IMR-90 (cell line): ENCODE measurements around the gene RIC3. TPM values are rescaled to one million over a fixed set of nuclear protein-coding genes. Genes with fewer than 3 reads are reported as not detected.

Experiments
- ATAC-seq: fragments of 200-7000 bp; cut with Tn5 transposase; 2 replicates; pipeline ENCODE4 v1.9.1; 2020; ENCODE audit warnings: low read depth, mild to moderate bottlenecking, moderate library complexity
- BruUV-seq: library from RNA; stranded (reverse); fragments of 400-500 nt; replicated peaks from 2 replicates; lab custom pipeline; 2021; lab: Mats Ljungman, UMichigan
- CTCF ChIA-PET: fragments of 300-600 bp; formaldehyde crosslinking; extraction: SDS; loops from one replicate; lab custom pipeline; 2021; ENCODE audit warnings: antibody characterized with exemption; lab: Yijun Ruan, JAX
- POLR2A ChIA-PET: fragments of 300-600 bp; sonication (Branson Sonifier 250); formaldehyde crosslinking; loops from one replicate; lab custom pipeline; 2022; ENCODE audit warnings: antibody characterized with exemption; ENCODE audit not compliant: unreplicated experiment; lab: Charles Lee
- DNase-seq: peaks from one replicate; pipeline ENCODE4 v3.0.0; 2013
- H2AFZ ChIP-seq: replicated peaks from 2 replicates; pipeline ENCODE3; 2013; ENCODE audit warnings: low read length, mild to moderate bottlenecking; ENCODE audit not compliant: poor library complexity
- H2AK5ac ChIP-seq: 2 replicates; pipeline ENCODE4 v1.6.1; 2013; ENCODE audit warnings: low read depth, low read length, inconsistent platforms
- H2AK9ac ChIP-seq: replicated peaks from 2 replicates; pipeline ENCODE3; 2013; ENCODE audit warnings: mild to moderate bottlenecking, low read depth, low read length, moderate library complexity; ENCODE audit not compliant: poor library complexity
- H2BK120ac ChIP-seq: 2 replicates; pipeline ENCODE4 v1.6.1; 2013; ENCODE audit warnings: low read depth, low read length, inconsistent platforms
- H2BK15ac ChIP-seq: 3 replicates; pipeline ENCODE4 v1.6.1; 2013; ENCODE audit warnings: low read depth, low read length, inconsistent platforms
- H2BK20ac ChIP-seq: 2 replicates; pipeline ENCODE4 v1.6.1; 2013; ENCODE audit warnings: low read depth, mild to moderate bottlenecking, inconsistent platforms, low read length, moderate library complexity
- H2BK5ac ChIP-seq: 2 replicates; pipeline ENCODE4 v1.6.1; 2013; ENCODE audit warnings: mild to moderate bottlenecking, low read depth, low read length, inconsistent platforms; ENCODE audit not compliant: poor library complexity, severe bottlenecking
- H3K14ac ChIP-seq: replicated peaks from 2 replicates; pipeline ENCODE4 v1.6.1; 2013; ENCODE audit warnings: low read depth, low read length, inconsistent platforms
- H3K18ac ChIP-seq: 2 replicates; pipeline ENCODE4 v1.6.1; 2013; ENCODE audit warnings: low read depth, low read length, control low read depth
- H3K23ac ChIP-seq: 2 replicates; pipeline ENCODE4 v1.6.1; 2013; ENCODE audit warnings: low read depth, low read length, inconsistent platforms
- H3K27ac ChIP-seq: 2 replicates; pipeline ENCODE4 v1.5.1; 2013; ENCODE audit warnings: mild to moderate bottlenecking, control low read depth, low read length; ENCODE audit not compliant: insufficient read depth
- H3K27me3 ChIP-seq: 2 replicates; pipeline ENCODE4 v1.6.1; 2013; ENCODE audit warnings: low read length; ENCODE audit not compliant: control insufficient read depth, insufficient read depth
- H3K36me3 ChIP-seq: 2 replicates; pipeline ENCODE4 v1.6.1; 2013; ENCODE audit warnings: low read length, mixed read lengths; ENCODE audit not compliant: control insufficient read depth, insufficient read depth
- H3K4ac ChIP-seq: 2 replicates; pipeline ENCODE4 v1.6.1; 2013; ENCODE audit warnings: low read depth, low read length, inconsistent platforms
- H3K4me1 ChIP-seq: 2 replicates; pipeline ENCODE4 v1.6.1; 2013; ENCODE audit warnings: low read length, mixed read lengths; ENCODE audit not compliant: control insufficient read depth, insufficient read depth
- H3K4me2 ChIP-seq: 2 replicates; pipeline ENCODE4 v1.6.1; 2013; ENCODE audit warnings: low read depth, mild to moderate bottlenecking, control low read depth, low read length, moderate library complexity
- H3K4me3 ChIP-seq: 2 replicates; pipeline ENCODE4 v1.5.1; 2013; ENCODE audit warnings: low read depth, mild to moderate bottlenecking, control low read depth, low read length, moderate library complexity; ENCODE audit not compliant: insufficient read depth
- H3K56ac ChIP-seq: 2 replicates; pipeline ENCODE4 v1.6.1; 2013; ENCODE audit warnings: low read length, inconsistent platforms; ENCODE audit not compliant: insufficient read depth; ENCODE audit errors: extremely low read depth
- H3K79me1 ChIP-seq, 2 experiments: 2 replicates each; pipeline ENCODE4 v1.6.1; 2013; ENCODE audit warnings: low read length in 2 of 2, inconsistent platforms in 1 of 2, low read depth in 1 of 2
- H3K9ac ChIP-seq: 2 replicates; pipeline ENCODE4 v1.6.1; 2013; ENCODE audit warnings: low read depth, low read length, control low read depth
- H3K9me1 ChIP-seq: 2 replicates; pipeline ENCODE4 v1.6.1; 2013; ENCODE audit warnings: low read length, inconsistent platforms; ENCODE audit not compliant: insufficient read depth
- H3K9me3 ChIP-seq: 2 replicates; pipeline ENCODE4 v1.6.1; 2013; ENCODE audit warnings: low read length; ENCODE audit not compliant: control insufficient read depth, insufficient read depth
- H4K20me1 ChIP-seq: 2 replicates; pipeline ENCODE4 v1.6.1; 2013; ENCODE audit warnings: low read length, inconsistent platforms; ENCODE audit not compliant: insufficient read depth
- H4K5ac ChIP-seq: 2 replicates; pipeline ENCODE4 v1.6.1; 2013; ENCODE audit warnings: mild to moderate bottlenecking, low read depth, low read length, control low read depth
- H4K8ac ChIP-seq, 2 experiments: 2 replicates each; pipeline ENCODE4 v1.6.1; 2013; ENCODE audit warnings: low read depth in 2 of 2, low read length in 2 of 2, control low read depth in 1 of 2, inconsistent platforms in 1 of 2
- H4K91ac ChIP-seq: 2 replicates; pipeline ENCODE4 v1.6.1; 2013; ENCODE audit warnings: low read depth, low read length, inconsistent platforms; ENCODE audit not compliant: insufficient read depth
- BHLHE40 ChIP-seq: fragments of 150-350 bp; IDR thresholded peaks from 2 replicates; pipeline ENCODE4 v1.6.1; 2016; ENCODE audit warnings: mild to moderate bottlenecking, low read depth, low read length
- CEBPB ChIP-seq: IDR thresholded peaks from 2 replicates; pipeline ENCODE4 v1.6.1; 2012; ENCODE audit warnings: low read depth, low read length, improper control_type of control experiment
- CHD1 ChIP-seq: IDR thresholded peaks from 2 replicates; pipeline ENCODE4 v1.6.1; 2012; ENCODE audit warnings: low read depth, low read length, improper control_type of control experiment
- CTCF ChIP-seq: conservative IDR thresholded peaks from 2 replicates; pipeline ENCODE4 v1.5.1; 2012; ENCODE audit warnings: mild to moderate bottlenecking, low read depth, low read length, improper control_type of control experiment
- ELK1 ChIP-seq: fragments of 150-350 bp; IDR thresholded peaks from 2 replicates; pipeline ENCODE4 v1.6.1; 2016; ENCODE audit warnings: low read depth, mild to moderate bottlenecking, low read length, moderate library complexity, borderline replicate concordance
- FOS ChIP-seq: fragments of 150-350 bp; IDR thresholded peaks from 2 replicates; pipeline ENCODE4 v1.6.1; 2016; ENCODE audit warnings: low read depth, low read length
- MAFK ChIP-seq: IDR thresholded peaks from 2 replicates; pipeline ENCODE4 v1.6.1; 2012; ENCODE audit warnings: low read depth, low read length, improper control_type of control experiment
- MAZ ChIP-seq: IDR thresholded peaks from 2 replicates; pipeline ENCODE4 v1.6.1; 2012; ENCODE audit warnings: low read depth, mild to moderate bottlenecking, low read length, improper control_type of control experiment, moderate library complexity, borderline replicate concordance
- NFE2L2 ChIP-seq: fragments of 150-350 bp; IDR thresholded peaks from 2 replicates; pipeline ENCODE4 v1.6.1; 2016; ENCODE audit warnings: low read depth, mild to moderate bottlenecking, low read length
- POLR2A ChIP-seq: IDR thresholded peaks from 2 replicates; pipeline ENCODE4 v1.6.1; 2012; ENCODE audit warnings: mild to moderate bottlenecking, low read depth, low read length
- RCOR1 ChIP-seq: IDR thresholded peaks from 2 replicates; pipeline ENCODE4 v1.6.1; 2012; ENCODE audit warnings: mild to moderate bottlenecking, low read length, improper control_type of control experiment; ENCODE audit not compliant: insufficient replicate concordance
- RFX5 ChIP-seq: IDR thresholded peaks from 2 replicates; pipeline ENCODE4 v1.8.0; 2012; ENCODE audit warnings: low read depth, mild to moderate bottlenecking, low read length, moderate library complexity
- SMC3 ChIP-seq: fragments of 150-350 bp; IDR thresholded peaks from 2 replicates; pipeline ENCODE4 v1.6.1; 2016; ENCODE audit warnings: low read depth, mild to moderate bottlenecking, antibody characterized with exemption, low read length, moderate library complexity
- USF2 ChIP-seq: fragments of 150-350 bp; IDR thresholded peaks from 2 replicates; pipeline ENCODE4 v1.6.1; 2017; ENCODE audit warnings: mild to moderate bottlenecking, antibody characterized with exemption, low read length, low read depth
- WGBS, 2 experiments: methylation state at CpG; one replicate each; pipeline versions ENCODE4 v1.1.5 to v1.1.7; 2013; ENCODE audit warnings: missing lambda C conversion rate in 2 of 2; ENCODE audit not compliant: insufficient read length in 1 of 2; ENCODE audit errors: extremely low coverage in 2 of 2; 5-methylcytosine and 5-hydroxymethylcytosine counted together
- dilution Hi-C: fragments of 300-500 bp; cut with HindIII; formaldehyde crosslinking; loops from one replicate; pipeline ENCODE4 v1.14.3; 2018; ENCODE audit warnings: low sequenced_read_pairs; ENCODE audit not compliant: unreplicated experiment
- in situ Hi-C: fragments of 300-500 bp; cut with MboI; formaldehyde crosslinking; loops from 3 replicates; pipeline ENCODE4 v1.14.3; 2019; ENCODE audit warnings: low sequenced_read_pairs, inconsistent platforms, mixed read lengths
- intact Hi-C: fragments of 100-400 bp; cut with micrococcal nuclease; formaldehyde crosslinking; loops from 2 replicates; pipeline ENCODE4 v1.10.0; 2022
- polyA plus RNA-seq, 3 experiments: library from polyadenylated mRNA; depleted of rRNA; stranded (reverse); fragments of >200 nt; gene quantifications; 2 replicates each; pipeline ENCODE4 v1.2.3, GENCODE V29; 2012; ENCODE audit warnings: low replicate concordance in 1 of 3
- total RNA-seq: library from RNA; depleted of rRNA; stranded (reverse); fragments of >200 nt; gene quantifications from 2 replicates; pipeline ENCODE4 v1.2.3, GENCODE V29; 2012

The RIC3 gene
- total and polyA plus RNA-seq, 2 of the 4 experiments (the other 2 are of a cell fraction), result not detected

GRCh38 chr11:8071616-8072581 is 96.9 kb downstream of the RIC3 start:
- in situ Hi-C loops, result no loop called here
- no peak for ATAC-seq

More at GRCh38 chr11:8071616-8072581, 96.9 kb downstream of the RIC3 start:
- Histone ChIP-seq H3K4me3 (no peak overlapping the region), H3K9me1 (peaks cover 10% of the 10 kb centered on the region), H2AK5ac (no peak overlapping the region), H3K9ac (no peak overlapping the region), H3K14ac (no peak overlapping the region), H3K36me3 (no peaks in the 10 kb centered on the region), H4K5ac (no peak overlapping the region), H4K8ac (no peak overlapping the region), H3K27ac (no peak overlapping the region), H2AK9ac (no peak overlapping the region), H4K91ac (no peak overlapping the region), H3K4me1 (peaks cover 12% of the 10 kb centered on the region), H2BK5ac (no peak overlapping the region), H2BK15ac (no peak overlapping the region), H2BK20ac (no peak overlapping the region), H3K23ac (no peak overlapping the region), H3K4ac (no peak overlapping the region), H3K9me3 (no peaks in the 10 kb centered on the region), H3K79me1 (no peaks in the 10 kb centered on the region), H2BK120ac (no peak overlapping the region), H3K27me3 (peaks cover 12% of the 10 kb centered on the region; the same call in 1 of the 2 replicates), H3K18ac (no peak overlapping the region), H4K20me1 (peaks cover 6% of the 10 kb centered on the region), H2AFZ (no peak overlapping the region), H3K4me2 (no peak overlapping the region), H3K56ac (no peak overlapping the region)
- no TSS peak for BruUV-seq
- dilution Hi-C loops, result no loop called here
- intact Hi-C loops, result no loop called here
- POLR2A ChIA-PET, result no interaction called here
- no peak for DNase-seq
- 81% methylated on average over 4 of the region's 18 CpGs; no CpG with 5 or more reads in 1 of the 2 experiments for WGBS, 2 experiments
- TF ChIP-seq NFE2L2 (no peak), FOS (no peak), RFX5 (no peak), CEBPB (no peak), CHD1 (no peak), ELK1 (no peak), POLR2A (no peak), MAFK (no peak), CTCF (no peak), SMC3 (no peak), BHLHE40 (no peak), RCOR1 (no peak), USF2 (no peak), MAZ (no peak)
- CTCF ChIA-PET, result interaction anchor here (1.7 kb wide), 1 partner anchor 39 kb away, joined by 6 read pairs; no protein-coding TSS in a partner anchor
